Placental epithelial cell (primary cell): ENCODE results near the gene FOXJ1. TPM values are rescaled to one million over a fixed set of nuclear protein-coding genes. Genes with fewer than 3 reads are reported as not detected.

Source experiments
- small RNA-seq: library from RNA; depleted of rRNA; stranded (forward); fragments of <200 nt; gene quantifications from one replicate; pipeline ENCODE3, GENCODE V24; 2012
- total RNA-seq: library from RNA; depleted of rRNA; stranded (reverse); fragments of >200 nt; gene quantifications from 2 replicates; pipeline ENCODE4 v1.2.3, GENCODE V29; 2012

FOXJ1 gene
- total RNA-seq, result 0.22 TPM in 1 of 2 replicates, not detected in the other

GRCh38 chr17:76141212-76142038, at the start of gene FOXJ1:
TSS of gene FOXJ1 (minus strand) at chr17:76141245. CDS start at chr17:76140395, 850 bp downstream.

GRCh38 chr17:76103274-76104139, 37.5 kb downstream of the FOXJ1 start, which contains the start of gene EXOC7:
TSS of gene EXOC7 (minus strand) at chr17:76103787. CDS start at chr17:76103692, 95 bp downstream.

Small RNAs within 50 kb of the gene (small RNA-seq; reads per million reads assigned to genes)
- 0.23 reads per million for gene MIR6868

Other genes with a start within 250 kb of the FOXJ1 start
- gene TRIM65, start 244.3 kb downstream of the FOXJ1 start, total RNA-seq, result 19.4 and 21.2 TPM in 2 replicates
- 40.0 and 41.0 TPM in 2 replicates for gene MRPL38, start 236.4 kb downstream of the FOXJ1 start, total RNA-seq
- gene FBF1, start 200.2 kb downstream of the FOXJ1 start, total RNA-seq, result 7.3 and 28.7 TPM in 2 replicates
- gene ACOX1, start 162.1 kb downstream of the FOXJ1 start, total RNA-seq, result 147 TPM in 2 replicates
- 48.4 and 78.5 TPM in 2 replicates for gene TEN1, start 162.0 kb downstream of the FOXJ1 start, total RNA-seq
- 4.7 and 4.8 TPM in 2 replicates for gene CDK3, start 140.4 kb downstream of the FOXJ1 start, total RNA-seq
- gene EVPL, start 113.9 kb downstream of the FOXJ1 start, total RNA-seq, result 9.4 and 33.3 TPM in 2 replicates
- gene SRP68, start 68.7 kb downstream of the FOXJ1 start, total RNA-seq, result 31.8 and 32.3 TPM in 2 replicates
- 0.22 TPM in 1 of 2 replicates, not detected in the other for gene GALR2, start 66.5 kb downstream of the FOXJ1 start, total RNA-seq
- under 0.01 TPM in 1 of 2 replicates, not detected in the other for gene ZACN, start 62.1 kb downstream of the FOXJ1 start, total RNA-seq
- gene EXOC7, start 37.5 kb downstream of the FOXJ1 start, total RNA-seq, result 99.7 and 118 TPM in 2 replicates
- 0.22 and 0.79 TPM in 2 replicates for gene RNF157, start 99.2 kb upstream of the FOXJ1 start, total RNA-seq
- 2.7 and 4.9 TPM in 2 replicates for gene UBALD2, start 124.1 kb upstream of the FOXJ1 start, total RNA-seq
- gene QRICH2, start 167.0 kb upstream of the FOXJ1 start, total RNA-seq, result 3.8 and 12.2 TPM in 2 replicates
- 76.9 and 231 TPM in 2 replicates for gene PRPSAP1, start 212.7 kb upstream of the FOXJ1 start, total RNA-seq
- 62.8 and 90.7 TPM in 2 replicates for gene SPHK1, start 243.4 kb upstream of the FOXJ1 start, total RNA-seq